HEK293 (cell line): ENCODE results near the gene GJE1.

Experiments used
- BCL11B ChIP-seq: fragments of 450-650 bp; formaldehyde crosslinking; IDR thresholded peaks from 2 replicates; pipeline ENCODE4 v1.5.1; 2016; ENCODE audit warnings: low read depth, missing biosample characterization, missing genetic modification characterization
- GLIS1 ChIP-seq: fragments of 450-650 bp; formaldehyde crosslinking; IDR thresholded peaks from 2 replicates; pipeline ENCODE4 v1.5.1; 2016; ENCODE audit warnings: missing biosample characterization, missing genetic modification characterization
- GLIS2 ChIP-seq: fragments of 450-650 bp; formaldehyde crosslinking; IDR thresholded peaks from 2 replicates; pipeline ENCODE4 v1.5.1; 2016; ENCODE audit warnings: missing biosample characterization, missing genetic modification characterization
- MYNN ChIP-seq: fragments of 450-650 bp; formaldehyde crosslinking; IDR thresholded peaks from 2 replicates; pipeline ENCODE4 v1.5.1; 2016; ENCODE audit warnings: missing biosample characterization, missing genetic modification characterization, borderline replicate concordance
- OSR2 ChIP-seq: fragments of 450-650 bp; formaldehyde crosslinking; IDR thresholded peaks from 2 replicates; pipeline ENCODE4 v1.5.1; 2016; ENCODE audit warnings: missing biosample characterization, missing genetic modification characterization
- SP3 ChIP-seq: fragments of 450-650 bp; formaldehyde crosslinking; IDR thresholded peaks from 2 replicates; pipeline ENCODE4 v1.5.1; 2016; ENCODE audit warnings: missing biosample characterization, missing genetic modification characterization
- ZBTB8A ChIP-seq: fragments of 450-650 bp; formaldehyde crosslinking; IDR thresholded peaks from 2 replicates; pipeline ENCODE4 v1.5.1; 2016; ENCODE audit warnings: missing biosample characterization, missing genetic modification characterization
- ZFP3 ChIP-seq: fragments of 450-650 bp; formaldehyde crosslinking; IDR thresholded peaks from 2 replicates; pipeline ENCODE4 v1.5.1; 2016; ENCODE audit warnings: low read depth, missing biosample characterization, missing genetic modification characterization
- ZFP37 ChIP-seq: fragments of 450-650 bp; formaldehyde crosslinking; IDR thresholded peaks from 2 replicates; pipeline ENCODE4 v1.5.1; 2016; ENCODE audit warnings: missing biosample characterization, missing genetic modification characterization
- ZIC2 ChIP-seq: fragments of 450-650 bp; formaldehyde crosslinking; IDR thresholded peaks from 2 replicates; pipeline ENCODE4 v1.5.1; 2016; ENCODE audit warnings: missing biosample characterization, missing genetic modification characterization
- ZNF121 ChIP-seq: fragments of 450-650 bp; formaldehyde crosslinking; IDR thresholded peaks from 2 replicates; pipeline ENCODE4 v1.5.1; 2016; ENCODE audit warnings: missing biosample characterization, missing genetic modification characterization
- ZNF146 ChIP-seq: fragments of 450-650 bp; formaldehyde crosslinking; IDR thresholded peaks from 2 replicates; pipeline ENCODE4 v1.5.1; 2016; ENCODE audit warnings: missing biosample characterization, missing genetic modification characterization
- ZNF221 ChIP-seq: fragments of 450-650 bp; formaldehyde crosslinking; IDR thresholded peaks from 2 replicates; pipeline ENCODE4 v1.5.1; 2017; ENCODE audit warnings: missing biosample characterization, missing genetic modification characterization, borderline replicate concordance
- ZNF23 ChIP-seq: fragments of 450-650 bp; formaldehyde crosslinking; IDR thresholded peaks from 2 replicates; pipeline ENCODE4 v1.5.1; 2016; ENCODE audit warnings: missing biosample characterization, missing genetic modification characterization, borderline replicate concordance
- ZNF266 ChIP-seq: fragments of 450-650 bp; formaldehyde crosslinking; IDR thresholded peaks from 2 replicates; pipeline ENCODE4 v1.5.1; 2016; ENCODE audit warnings: missing biosample characterization, missing genetic modification characterization, low read depth
- ZNF311 ChIP-seq: fragments of 450-650 bp; formaldehyde crosslinking; IDR thresholded peaks from 2 replicates; pipeline ENCODE4 v1.5.1; 2017; ENCODE audit warnings: missing biosample characterization, missing genetic modification characterization, borderline replicate concordance
- ZNF324 ChIP-seq: fragments of 450-650 bp; formaldehyde crosslinking; IDR thresholded peaks from 2 replicates; pipeline ENCODE4 v1.5.1; 2016; ENCODE audit warnings: missing biosample characterization, missing genetic modification characterization
- ZNF501 ChIP-seq: fragments of 450-650 bp; formaldehyde crosslinking; IDR thresholded peaks from 2 replicates; pipeline ENCODE4 v1.5.1; 2016; ENCODE audit warnings: missing biosample characterization, missing genetic modification characterization
- ZNF510 ChIP-seq: fragments of 450-650 bp; formaldehyde crosslinking; IDR thresholded peaks from 2 replicates; pipeline ENCODE4 v1.5.1; 2018; ENCODE audit warnings: mild to moderate bottlenecking, missing genetic modification characterization, missing biosample characterization; ENCODE audit not compliant: insufficient replicate concordance
- ZNF707 ChIP-seq: fragments of 450-650 bp; formaldehyde crosslinking; IDR thresholded peaks from 2 replicates; pipeline ENCODE4 v1.5.1; 2016; ENCODE audit warnings: missing biosample characterization, missing genetic modification characterization
- ZNF792 ChIP-seq: fragments of 450-650 bp; formaldehyde crosslinking; IDR thresholded peaks from 2 replicates; pipeline ENCODE4 v1.5.1; 2016; ENCODE audit warnings: missing biosample characterization, missing genetic modification characterization
- ZSCAN16 ChIP-seq: fragments of 450-650 bp; formaldehyde crosslinking; IDR thresholded peaks from 2 replicates; pipeline ENCODE4 v1.5.1; 2016; ENCODE audit warnings: missing biosample characterization, missing genetic modification characterization
- TF ChIP-seq, protein P1 (sequence below): fragments of 450-650 bp; formaldehyde crosslinking; IDR thresholded peaks from 2 replicates; pipeline ENCODE4 v1.5.1; 2016; ENCODE audit warnings: missing biosample characterization, missing genetic modification characterization
- TF ChIP-seq, protein P2 (sequence below): fragments of 450-650 bp; formaldehyde crosslinking; IDR thresholded peaks from 2 replicates; pipeline ENCODE4 v1.5.1; 2016; ENCODE audit warnings: missing biosample characterization, missing genetic modification characterization
- TF ChIP-seq, protein P3 (sequence below): fragments of 450-650 bp; formaldehyde crosslinking; IDR thresholded peaks from 2 replicates; pipeline ENCODE4 v1.5.1; 2016; ENCODE audit warnings: missing biosample characterization, missing genetic modification characterization
- TF ChIP-seq, protein P4 (sequence below): fragments of 450-650 bp; formaldehyde crosslinking; IDR thresholded peaks from 2 replicates; pipeline ENCODE4 v1.5.1; 2016; ENCODE audit warnings: missing biosample characterization, missing genetic modification characterization
- TF ChIP-seq, protein P5 (sequence below): fragments of 450-650 bp; formaldehyde crosslinking; IDR thresholded peaks from 2 replicates; pipeline ENCODE4 v1.5.1; 2016; ENCODE audit warnings: missing biosample characterization, missing genetic modification characterization
- TF ChIP-seq, protein P6 (sequence below): fragments of 450-650 bp; formaldehyde crosslinking; IDR thresholded peaks from 2 replicates; pipeline ENCODE4 v1.5.1; 2016; ENCODE audit warnings: missing biosample characterization, missing genetic modification characterization

GJE1 gene

DNA sequence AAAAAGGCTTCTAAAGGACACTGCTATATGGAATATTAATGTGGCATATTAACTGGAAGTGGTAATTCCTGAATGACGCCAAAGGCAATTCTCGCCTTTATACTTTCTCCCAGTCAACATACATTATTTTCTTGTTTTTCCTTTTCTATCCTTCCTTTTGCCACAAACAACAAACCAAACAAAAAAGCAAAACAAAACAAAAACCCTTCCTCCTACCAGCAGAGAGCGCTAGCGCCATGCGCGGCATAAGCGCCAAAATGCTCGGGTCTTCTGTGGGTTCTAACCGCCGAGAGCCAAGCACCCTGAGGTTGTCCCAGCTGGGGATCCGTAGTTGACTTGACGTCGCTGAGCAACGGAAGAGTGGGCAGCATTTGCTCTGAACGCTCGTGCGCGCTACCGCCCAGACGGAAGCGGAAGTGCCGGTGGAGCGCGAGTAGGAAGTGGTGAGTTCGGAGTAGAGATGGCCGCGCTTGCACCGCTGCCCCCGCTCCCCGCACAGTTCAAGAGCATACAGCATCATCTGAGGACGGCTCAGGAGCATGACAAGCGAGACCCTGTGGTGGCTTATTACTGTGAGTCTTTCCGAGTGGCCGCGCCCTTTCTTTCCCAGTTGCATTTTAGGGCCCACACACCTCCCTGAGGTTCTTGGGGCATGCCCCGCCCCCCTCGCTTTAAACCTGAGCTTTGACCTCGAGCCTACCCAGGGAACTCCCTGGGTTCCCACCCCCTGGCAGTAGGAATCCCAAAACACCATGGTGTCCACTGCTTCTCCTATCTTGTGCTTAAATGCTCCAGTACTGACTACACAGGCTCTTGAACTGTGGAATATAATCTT, 14.3 kb downstream of the GJE1 start, which contains the start of the genes NMBR and VTA1 (continued):
- TF ChIP-seq, protein P1, sequence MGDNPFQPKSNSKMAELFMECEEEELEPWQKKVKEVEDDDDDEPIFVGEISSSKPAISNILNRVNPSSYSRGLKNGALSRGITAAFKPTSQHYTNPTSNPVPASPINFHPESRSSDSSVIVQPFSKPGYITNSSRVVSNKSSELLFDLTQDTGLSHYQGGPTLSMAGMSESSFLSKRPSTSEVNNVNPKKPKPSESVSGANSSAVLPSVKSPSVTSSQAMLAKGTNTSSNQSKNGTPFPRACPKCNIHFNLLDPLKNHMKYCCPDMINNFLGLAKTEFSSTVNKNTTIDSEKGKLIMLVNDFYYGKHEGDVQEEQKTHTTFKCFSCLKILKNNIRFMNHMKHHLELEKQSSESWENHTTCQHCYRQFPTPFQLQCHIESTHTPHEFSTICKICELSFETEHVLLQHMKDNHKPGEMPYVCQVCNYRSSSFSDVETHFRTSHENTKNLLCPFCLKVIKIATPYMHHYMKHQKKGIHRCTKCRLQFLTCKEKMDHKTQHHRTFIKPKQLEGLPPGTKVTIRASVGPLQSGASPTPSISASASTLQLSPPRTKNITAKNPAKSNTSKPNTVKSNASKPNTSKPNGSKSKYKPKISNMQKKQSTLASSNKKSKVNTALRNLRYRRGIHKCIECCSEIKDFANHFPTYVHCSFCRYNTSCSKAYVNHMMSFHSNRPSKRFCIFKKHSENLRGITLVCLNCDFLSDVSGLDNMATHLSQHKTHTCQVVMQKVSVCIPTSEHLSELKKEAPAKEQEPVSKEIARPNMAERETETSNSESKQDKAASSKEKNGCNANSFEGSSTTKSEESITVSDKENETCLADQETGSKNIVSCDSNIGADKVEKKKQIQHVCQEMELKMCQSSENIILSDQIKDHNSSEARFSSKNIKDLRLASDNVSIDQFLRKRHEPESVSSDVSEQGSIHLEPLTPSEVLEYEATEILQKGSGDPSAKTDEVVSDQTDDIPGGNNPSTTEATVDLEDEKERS (tag by site-specific recombination), result 0 out of 2 replicates have a peak, but pooled peaks have one; percentile 9
- TF ChIP-seq ZNF324 (tag by site-specific recombination), result peak; percentile 42; the same call in 1 of the 2 replicates
- TF ChIP-seq ZNF311, result no peak
- TF ChIP-seq GLIS2 (tag by site-specific recombination), result 0 out of 2 replicates have a peak, but pooled peaks have one; percentile 18
- TF ChIP-seq ZNF707 (tag by site-specific recombination), result no peak
- TF ChIP-seq, protein P2, sequence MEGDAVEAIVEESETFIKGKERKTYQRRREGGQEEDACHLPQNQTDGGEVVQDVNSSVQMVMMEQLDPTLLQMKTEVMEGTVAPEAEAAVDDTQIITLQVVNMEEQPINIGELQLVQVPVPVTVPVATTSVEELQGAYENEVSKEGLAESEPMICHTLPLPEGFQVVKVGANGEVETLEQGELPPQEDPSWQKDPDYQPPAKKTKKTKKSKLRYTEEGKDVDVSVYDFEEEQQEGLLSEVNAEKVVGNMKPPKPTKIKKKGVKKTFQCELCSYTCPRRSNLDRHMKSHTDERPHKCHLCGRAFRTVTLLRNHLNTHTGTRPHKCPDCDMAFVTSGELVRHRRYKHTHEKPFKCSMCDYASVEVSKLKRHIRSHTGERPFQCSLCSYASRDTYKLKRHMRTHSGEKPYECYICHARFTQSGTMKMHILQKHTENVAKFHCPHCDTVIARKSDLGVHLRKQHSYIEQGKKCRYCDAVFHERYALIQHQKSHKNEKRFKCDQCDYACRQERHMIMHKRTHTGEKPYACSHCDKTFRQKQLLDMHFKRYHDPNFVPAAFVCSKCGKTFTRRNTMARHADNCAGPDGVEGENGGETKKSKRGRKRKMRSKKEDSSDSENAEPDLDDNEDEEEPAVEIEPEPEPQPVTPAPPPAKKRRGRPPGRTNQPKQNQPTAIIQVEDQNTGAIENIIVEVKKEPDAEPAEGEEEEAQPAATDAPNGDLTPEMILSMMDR (tag by site-specific recombination), result peak; percentile 97
- TF ChIP-seq, protein P3, sequence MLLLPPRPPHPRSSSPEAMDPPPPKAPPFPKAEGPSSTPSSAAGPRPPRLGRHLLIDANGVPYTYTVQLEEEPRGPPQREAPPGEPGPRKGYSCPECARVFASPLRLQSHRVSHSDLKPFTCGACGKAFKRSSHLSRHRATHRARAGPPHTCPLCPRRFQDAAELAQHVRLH, result peak; percentile 95
- no peak for TF ChIP-seq ZNF510 (tag by site-specific recombination)
- no peak for TF ChIP-seq ZSCAN16 (tag by site-specific recombination)
- TF ChIP-seq ZBTB8A (tag by site-specific recombination), result peak; percentile 65
- peak; percentile 64; the same call in 1 of the 2 replicates for TF ChIP-seq ZFP37 (tag by site-specific recombination)
- TF ChIP-seq, protein P4, sequence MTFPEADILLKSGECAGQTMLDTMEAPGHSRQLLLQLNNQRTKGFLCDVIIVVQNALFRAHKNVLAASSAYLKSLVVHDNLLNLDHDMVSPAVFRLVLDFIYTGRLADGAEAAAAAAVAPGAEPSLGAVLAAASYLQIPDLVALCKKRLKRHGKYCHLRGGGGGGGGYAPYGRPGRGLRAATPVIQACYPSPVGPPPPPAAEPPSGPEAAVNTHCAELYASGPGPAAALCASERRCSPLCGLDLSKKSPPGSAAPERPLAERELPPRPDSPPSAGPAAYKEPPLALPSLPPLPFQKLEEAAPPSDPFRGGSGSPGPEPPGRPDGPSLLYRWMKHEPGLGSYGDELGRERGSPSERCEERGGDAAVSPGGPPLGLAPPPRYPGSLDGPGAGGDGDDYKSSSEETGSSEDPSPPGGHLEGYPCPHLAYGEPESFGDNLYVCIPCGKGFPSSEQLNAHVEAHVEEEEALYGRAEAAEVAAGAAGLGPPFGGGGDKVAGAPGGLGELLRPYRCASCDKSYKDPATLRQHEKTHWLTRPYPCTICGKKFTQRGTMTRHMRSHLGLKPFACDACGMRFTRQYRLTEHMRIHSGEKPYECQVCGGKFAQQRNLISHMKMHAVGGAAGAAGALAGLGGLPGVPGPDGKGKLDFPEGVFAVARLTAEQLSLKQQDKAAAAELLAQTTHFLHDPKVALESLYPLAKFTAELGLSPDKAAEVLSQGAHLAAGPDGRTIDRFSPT, result peak; percentile 76
- no peak for TF ChIP-seq ZNF23 (tag by site-specific recombination)
- TF ChIP-seq MYNN (tag by site-specific recombination), result peak; percentile 49; the same call in 1 of the 2 replicates
- no peak for TF ChIP-seq ZNF266 (tag by site-specific recombination)
- TF ChIP-seq ZNF792 (tag by site-specific recombination), result no peak
- TF ChIP-seq BCL11B (tag by site-specific recombination), result no peak
- peak; percentile 45 for TF ChIP-seq ZIC2
- 0 out of 2 replicates have a peak, but pooled peaks have one; percentile 50 for TF ChIP-seq OSR2 (tag by site-specific recombination)
- TF ChIP-seq ZNF146 (tag by site-specific recombination), result no peak
- TF ChIP-seq, protein P5, sequence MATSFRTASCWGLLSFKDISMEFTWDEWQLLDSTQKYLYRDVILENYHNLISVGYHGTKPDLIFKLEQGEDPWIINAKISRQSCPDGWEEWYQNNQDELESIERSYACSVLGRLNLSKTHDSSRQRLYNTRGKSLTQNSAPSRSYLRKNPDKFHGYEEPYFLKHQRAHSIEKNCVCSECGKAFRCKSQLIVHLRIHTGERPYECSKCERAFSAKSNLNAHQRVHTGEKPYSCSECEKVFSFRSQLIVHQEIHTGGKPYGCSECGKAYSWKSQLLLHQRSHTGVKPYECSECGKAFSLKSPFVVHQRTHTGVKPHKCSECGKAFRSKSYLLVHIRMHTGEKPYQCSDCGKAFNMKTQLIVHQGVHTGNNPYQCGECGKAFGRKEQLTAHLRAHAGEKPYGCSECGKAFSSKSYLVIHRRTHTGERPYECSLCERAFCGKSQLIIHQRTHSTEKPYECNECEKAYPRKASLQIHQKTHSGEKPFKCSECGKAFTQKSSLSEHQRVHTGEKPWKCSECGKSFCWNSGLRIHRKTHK (tag by site-specific recombination), result no peak
- no peak for TF ChIP-seq ZFP3
- TF ChIP-seq ZNF221 (tag by site-specific recombination), result no peak
- TF ChIP-seq, protein P6, sequence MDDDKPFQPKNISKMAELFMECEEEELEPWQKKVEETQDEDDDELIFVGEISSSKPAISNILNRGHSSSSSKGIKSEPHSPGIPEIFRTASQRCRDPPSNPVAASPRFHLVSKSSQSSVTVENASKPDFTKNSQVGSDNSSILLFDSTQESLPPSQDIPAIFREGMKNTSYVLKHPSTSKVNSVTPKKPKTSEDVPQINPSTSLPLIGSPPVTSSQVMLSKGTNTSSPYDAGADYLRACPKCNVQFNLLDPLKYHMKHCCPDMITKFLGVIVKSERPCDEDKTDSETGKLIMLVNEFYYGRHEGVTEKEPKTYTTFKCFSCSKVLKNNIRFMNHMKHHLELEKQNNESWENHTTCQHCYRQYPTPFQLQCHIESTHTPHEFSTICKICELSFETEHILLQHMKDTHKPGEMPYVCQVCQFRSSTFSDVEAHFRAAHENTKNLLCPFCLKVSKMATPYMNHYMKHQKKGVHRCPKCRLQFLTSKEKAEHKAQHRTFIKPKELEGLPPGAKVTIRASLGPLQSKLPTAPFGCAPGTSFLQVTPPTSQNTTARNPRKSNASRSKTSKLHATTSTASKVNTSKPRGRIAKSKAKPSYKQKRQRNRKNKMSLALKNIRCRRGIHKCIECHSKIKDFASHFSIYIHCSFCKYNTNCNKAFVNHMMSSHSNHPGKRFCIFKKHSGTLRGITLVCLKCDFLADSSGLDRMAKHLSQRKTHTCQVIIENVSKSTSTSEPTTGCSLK, result no peak
- TF ChIP-seq ZNF501 (tag by site-specific recombination), result peak; percentile 98
- no peak; the same call in 1 of the 2 replicates for TF ChIP-seq GLIS1 (tag by site-specific recombination)
- peak; percentile 37; the same call in 1 of the 2 replicates for TF ChIP-seq ZNF121
- TF ChIP-seq SP3 (tag by site-specific recombination), result peak; percentile 88
